DOHH2 (cell line): ENCODE measurements around the gene CYTH3.
"Not testable (repeated sequence)": the region's sequence is repeated elsewhere in the genome, so short reads cannot be mapped to it uniquely, and the experiment has no call there.

ENCODE experiments used
- H3F3A ChIP-seq: fragments of 200-600 bp; sonication (generic), shearing (Covaris generic); 2 replicates; pipeline ENCODE4 v1.6.0; 2016; ENCODE audit warnings: antibody characterized with exemption, mild to moderate bottlenecking; ENCODE audit not compliant: control insufficient read depth, insufficient read depth
- H3K27ac ChIP-seq: fragments of 200-600 bp; sonication (generic); 2 replicates; pipeline ENCODE4 v1.5.1; 2014; ENCODE audit warnings: low read depth, mild to moderate bottlenecking, low read length, moderate library complexity
- H3K27me3 ChIP-seq: fragments of 200-600 bp; sonication (generic); 2 replicates; pipeline ENCODE4 v1.6.1; 2014; ENCODE audit warnings: mild to moderate bottlenecking, low read length, mixed read lengths; ENCODE audit not compliant: control insufficient read depth
- H3K36me3 ChIP-seq: fragments of 200-600 bp; sonication (generic); 2 replicates; pipeline ENCODE4 v1.6.1; 2014; ENCODE audit warnings: mild to moderate bottlenecking, low read length, moderate library complexity, mixed read lengths; ENCODE audit not compliant: control insufficient read depth
- H3K4me1 ChIP-seq: fragments of 200-600 bp; sonication (generic); 2 replicates; pipeline ENCODE4 v1.6.1; 2014; ENCODE audit warnings: mild to moderate bottlenecking, low read length, mixed read lengths; ENCODE audit not compliant: control insufficient read depth
- H3K4me2 ChIP-seq: fragments of 200-600 bp; sonication (generic); 2 replicates; pipeline ENCODE4 v1.6.0; 2014; ENCODE audit warnings: mild to moderate bottlenecking, low read length, moderate library complexity
- H3K4me3 ChIP-seq: fragments of 200-600 bp; sonication (generic); 2 replicates; pipeline ENCODE4 v1.5.1; 2014; ENCODE audit warnings: mild to moderate bottlenecking, low read length, mixed read lengths
- H3K79me2 ChIP-seq: fragments of 200-600 bp; sonication (generic); 2 replicates; pipeline ENCODE4 v1.6.1; 2014; ENCODE audit warnings: mild to moderate bottlenecking, low read length, mixed read lengths; ENCODE audit not compliant: control insufficient read depth
- H3K9me2 ChIP-seq: fragments of 200-600 bp; sonication (generic); replicated peaks from 2 replicates; pipeline ENCODE4 v1.6.1; 2014; ENCODE audit warnings: mild to moderate bottlenecking, low read length, mixed read lengths; ENCODE audit not compliant: control insufficient read depth
- H3K9me3 ChIP-seq: fragments of 200-600 bp; sonication (generic); 2 replicates; pipeline ENCODE4 v1.6.1; 2014; ENCODE audit warnings: antibody characterized with exemption, low read length, mixed read lengths; ENCODE audit not compliant: control insufficient read depth, insufficient read depth
- H4K20me1 ChIP-seq: fragments of 200-600 bp; sonication (generic); 2 replicates; pipeline ENCODE4 v1.6.0; 2014; ENCODE audit warnings: low read depth, mild to moderate bottlenecking, antibody characterized with exemption, low read length, moderate library complexity; ENCODE audit not compliant: control insufficient read depth, insufficient read depth
- CTCF ChIP-seq: fragments of 200-600 bp; sonication (generic); IDR thresholded peaks from one replicate; pipeline ENCODE4 v1.5.1; 2014; ENCODE audit warnings: antibody characterized with exemption, mild to moderate bottlenecking, low read depth, low read length; ENCODE audit not compliant: poor library complexity, severe bottlenecking
- EZH2phosphoT487 ChIP-seq: fragments of 200-600 bp; sonication (generic); IDR thresholded peaks from 2 replicates; pipeline ENCODE4 v1.6.1; 2017; ENCODE audit warnings: borderline replicate concordance, mild to moderate bottlenecking, antibody characterized with exemption, low read length, moderate library complexity, mixed read lengths

The CYTH3 gene

GRCh38 chr7:6151994-6152735 is 120.3 kb downstream of the CYTH3 start:
- Histone ChIP-seq H3K4me1 (no peaks in the 10 kb centered on the region), H3K27me3 (no peaks in the 10 kb centered on the region), H3K9me2 (no peaks in the 10 kb centered on the region), H4K20me1 (no peaks in the 10 kb centered on the region), H3K36me3 (peaks cover 93% of the 10 kb centered on the region), H3K79me2 (no peaks in the 10 kb centered on the region), H3K9me3 (no peaks in the 10 kb centered on the region), H3K4me3 (no peak overlapping the region), H3K27ac (no peak overlapping the region), H3K4me2 (no peak overlapping the region), H3F3A (no peaks in the 10 kb centered on the region)
- TF ChIP-seq CTCF: no peak
- TF ChIP-seq EZH2phosphoT487: no peak

GRCh38 chr7:6151527-6151926 is 120.9 kb downstream of the CYTH3 start:
- H3K27me3 ChIP-seq, H3K9me3 ChIP-seq, H3F3A ChIP-seq, H3K79me2 ChIP-seq, H3K4me3 ChIP-seq, H4K20me1 ChIP-seq, H3K4me2 ChIP-seq, H3K27ac ChIP-seq, H3K9me2 ChIP-seq, H3K4me1 ChIP-seq: not testable (repeated sequence)
- peaks cover 94% of the 10 kb centered on the region for H3K36me3 ChIP-seq

DNA sequence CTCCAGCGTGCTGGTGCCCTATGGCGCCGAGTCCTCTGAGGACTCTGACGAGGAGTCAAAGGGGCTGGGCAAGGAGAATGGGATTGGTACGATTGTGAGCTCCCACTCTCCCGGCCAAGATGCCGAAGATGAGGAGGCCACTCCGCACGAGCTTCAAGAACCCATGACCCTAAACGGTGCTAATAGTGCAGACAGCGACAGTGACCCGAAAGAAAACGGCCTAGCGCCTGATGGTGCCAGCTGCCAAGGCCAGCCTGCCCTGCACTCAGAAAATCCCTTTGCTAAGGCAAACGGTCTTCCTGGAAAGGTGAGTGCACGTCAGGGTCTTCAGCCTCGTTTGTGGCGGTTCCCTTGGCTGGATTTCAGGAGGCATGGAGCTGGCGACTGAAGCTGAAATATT is 122.4 kb downstream of the CYTH3 start:
- Histone ChIP-seq H3K27me3 (no peaks in the 10 kb centered on the region), H3K4me2 (no peak overlapping the region), H3K36me3 (peaks cover 95% of the 10 kb centered on the region), H3K27ac (no peak overlapping the region), H4K20me1 (no peaks in the 10 kb centered on the region), H3K79me2 (no peaks in the 10 kb centered on the region), H3K4me3 (no peak overlapping the region), H3F3A (no peaks in the 10 kb centered on the region), H3K9me2 (no peaks in the 10 kb centered on the region), H3K4me1 (no peaks in the 10 kb centered on the region), H3K9me3 (no peaks in the 10 kb centered on the region)
- no peak for TF ChIP-seq EZH2phosphoT487
- no peak for TF ChIP-seq CTCF

GRCh38 chr7:6148724-6149360 is 123.6 kb downstream of the CYTH3 start:
- H3K36me3 ChIP-seq: peaks cover 97% of the 10 kb centered on the region
- TF ChIP-seq CTCF: no peak
- TF ChIP-seq EZH2phosphoT487: no peak

More at GRCh38 chr7:6148724-6149360, 123.6 kb downstream of the CYTH3 start:
- Histone ChIP-seq H3K27ac (no peak overlapping the region), H3F3A (no peaks in the 10 kb centered on the region), H3K9me3 (no peaks in the 10 kb centered on the region), H3K4me1 (no peaks in the 10 kb centered on the region), H3K27me3 (no peaks in the 10 kb centered on the region), H3K9me2 (no peaks in the 10 kb centered on the region), H4K20me1 (no peaks in the 10 kb centered on the region), H3K79me2 (no peaks in the 10 kb centered on the region), H3K4me3 (no peak overlapping the region), H3K4me2 (no peak overlapping the region)
